Measurements from ENCODE around the gene SRD5A1. TPM values are rescaled to one million over a fixed set of nuclear protein-coding genes. Genes with fewer than 3 reads are reported as not detected.
A peak's percentile ranks its signal among the peaks of the same experiment; 100 is the strongest.

SRD5A1 gene
- total RNA-seq, 1 experiment from 2014 or later = 29.9 TPM

- TF ChIP-seq, protein P1, sequence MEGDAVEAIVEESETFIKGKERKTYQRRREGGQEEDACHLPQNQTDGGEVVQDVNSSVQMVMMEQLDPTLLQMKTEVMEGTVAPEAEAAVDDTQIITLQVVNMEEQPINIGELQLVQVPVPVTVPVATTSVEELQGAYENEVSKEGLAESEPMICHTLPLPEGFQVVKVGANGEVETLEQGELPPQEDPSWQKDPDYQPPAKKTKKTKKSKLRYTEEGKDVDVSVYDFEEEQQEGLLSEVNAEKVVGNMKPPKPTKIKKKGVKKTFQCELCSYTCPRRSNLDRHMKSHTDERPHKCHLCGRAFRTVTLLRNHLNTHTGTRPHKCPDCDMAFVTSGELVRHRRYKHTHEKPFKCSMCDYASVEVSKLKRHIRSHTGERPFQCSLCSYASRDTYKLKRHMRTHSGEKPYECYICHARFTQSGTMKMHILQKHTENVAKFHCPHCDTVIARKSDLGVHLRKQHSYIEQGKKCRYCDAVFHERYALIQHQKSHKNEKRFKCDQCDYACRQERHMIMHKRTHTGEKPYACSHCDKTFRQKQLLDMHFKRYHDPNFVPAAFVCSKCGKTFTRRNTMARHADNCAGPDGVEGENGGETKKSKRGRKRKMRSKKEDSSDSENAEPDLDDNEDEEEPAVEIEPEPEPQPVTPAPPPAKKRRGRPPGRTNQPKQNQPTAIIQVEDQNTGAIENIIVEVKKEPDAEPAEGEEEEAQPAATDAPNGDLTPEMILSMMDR (conservative IDR thresholded peaks at IDR 0.05) = no peak
- peaks cover 50 to 64% of the 10 kb centered on the region in 2 experiments for H3K4me1 Mint-ChIP-seq
- H3K79me1 ChIP-seq (ENCODE audit: insufficient read depth, low read depth, low read length, poor library complexity, severe bottlenecking) = peaks cover 19% of the 10 kb centered on the region
- no peak overlapping the region for H2AFZ ChIP-seq (ENCODE audit: low read length)
- peak overlapping the region; percentile 75 for H3K4me2 ChIP-seq (ENCODE audit: insufficient read depth, insufficient read length, low read length)
- no peak overlapping the region for H3K23ac ChIP-seq (ENCODE audit: insufficient read length, low read depth, low read length)
- no peak overlapping the region for H3K14ac ChIP-seq (ENCODE audit: insufficient read depth, low read length)
- peaks cover 31% of the 10 kb centered on the region; the same call in 1 of the 2 replicates for H3K79me2 ChIP-seq (ENCODE audit: insufficient read depth, low read length)
- H3K4me3 Mint-ChIP-seq = peak overlapping the region; percentile 78 to 88
- no peak overlapping the region for H3K18ac ChIP-seq (ENCODE audit: insufficient read length, low read depth, low read length)
- no peak overlapping the region for H3T11ph ChIP-seq (ENCODE audit: low read length)
- H4K20me1 ChIP-seq (ENCODE audit: control insufficient read depth, insufficient read depth, insufficient read length) = peaks cover 11% of the 10 kb centered on the region
- no peak overlapping the region for H2BK12ac ChIP-seq (ENCODE audit: insufficient read length, low read depth, low read length)
- H2BK15ac ChIP-seq (ENCODE audit: low read depth, low read length) = no peak overlapping the region
- no peak overlapping the region for H3K27ac Mint-ChIP-seq
- H3K27me3 Mint-ChIP-seq (ENCODE audit: low read depth) = peaks cover 7% of the 10 kb centered on the region
- WGBS (ENCODE audit: extremely low coverage, insufficient read length, low lambda C conversion rate) = no CpG with 5 or more reads among the region's 17 CpGs
- H3K27ac ChIP-seq (ENCODE audit: insufficient read length, low read depth, low read length) = no peak overlapping the region
- H2BK120ac ChIP-seq (ENCODE audit: low read depth, low read length, poor library complexity, severe bottlenecking) = no peak overlapping the region
- H2AK5ac ChIP-seq (ENCODE audit: insufficient read length, low read length) = no peak overlapping the region
- no peak for DNase-seq
- no peak overlapping the region for H4K8ac ChIP-seq (replicated peaks; ENCODE audit: insufficient read length, low read depth, low read length)
- no peaks in the 10 kb centered on the region for H3K27me3 ChIP-seq (ENCODE audit: insufficient read depth, low read length)
- no peak overlapping the region for H4K5ac ChIP-seq (ENCODE audit: insufficient read length, low read depth, low read length)
- H4K91ac ChIP-seq (ENCODE audit: insufficient read length, low read depth, low read length) = no peak overlapping the region
- H3K4me1 ChIP-seq (ENCODE audit: insufficient read depth, low read length) = no peaks in the 10 kb centered on the region; the same call in 1 of the 2 replicates
- no peak overlapping the region for H3K4ac ChIP-seq (ENCODE audit: low read depth, low read length)
- H3K9ac ChIP-seq (ENCODE audit: extremely low read depth, insufficient read length, low read length) = no peak overlapping the region
- no peak overlapping the region for H2BK20ac ChIP-seq (ENCODE audit: low read depth, low read length, poor library complexity, severe bottlenecking)
- H3K56ac ChIP-seq (ENCODE audit: insufficient read length, low read depth, low read length) = no peak overlapping the region
- H3K23me2 ChIP-seq (ENCODE audit: insufficient read length, low read depth, low read length, poor library complexity, severe bottlenecking) = peaks cover 11% of the 10 kb centered on the region
- H3K9me3 ChIP-seq (ENCODE audit: control insufficient read depth, low read depth, low read length) = no peaks in the 10 kb centered on the region
- no peak overlapping the region for H2BK5ac ChIP-seq (ENCODE audit: insufficient read length, low read length)
- H3K36me3 Mint-ChIP-seq (ENCODE audit: insufficient read depth in 1 of 3, low read depth in 3 of 3) = peaks cover 4 to 13% (median 6%) of the 10 kb centered on the region in 3 experiments; a peak in 3 of 7 replicates
- H3K9me3 Mint-ChIP-seq = no peaks in the 10 kb centered on the region; a peak in 2 of 5 replicates
These were observed 82.8 kb downstream of the SRD5A1 start for GRCh38 chr5:6715758-6716628.

All from H9 (cell line).